PC-3 (cell line): ENCODE results near the gene CXorf65. TPM values are rescaled to one million over a fixed set of nuclear protein-coding genes. Genes with fewer than 3 reads are reported as not detected.

Source experiments
- ATAC-seq: fragments of 200-7000 bp; cut with Tn5 transposase; 2 replicates; pipeline ENCODE4 v1.9.1; 2020; ENCODE audit warnings: mild to moderate bottlenecking, moderate library complexity
- BruUV-seq: library from RNA; stranded (reverse); fragments of 400-500 nt; replicated peaks from 2 replicates; lab custom pipeline; 2021; lab: Mats Ljungman, UMichigan
- CTCF ChIA-PET: fragments of 300-600 bp; sonication (Branson Sonifier 250); formaldehyde crosslinking; loops from one replicate; lab custom pipeline; 2022; ENCODE audit warnings: antibody characterized with exemption; lab: Charles Lee
- POLR2A ChIA-PET: fragments of 300-600 bp; sonication (Branson Sonifier 250); formaldehyde crosslinking; loops from one replicate; lab custom pipeline; 2022; ENCODE audit warnings: antibody characterized with exemption; ENCODE audit not compliant: unreplicated experiment; lab: Charles Lee
- DNase-seq: peaks from one replicate; pipeline ENCODE4 v3.0.0-alpha.2; 2015
- H2AFZ ChIP-seq: fragments of 300-600 bp; sonication (generic); 2 replicates; pipeline ENCODE4 v1.6.0; 2016; ENCODE audit warnings: antibody characterized with exemption, low read length
- H3F3A ChIP-seq: fragments of 300-600 bp; sonication (generic); one replicate; pipeline ENCODE4 v1.6.0; 2017; ENCODE audit warnings: antibody characterized with exemption, low read length, control low read depth, mild to moderate bottlenecking; ENCODE audit not compliant: unreplicated experiment
- H3K27ac ChIP-seq: fragments of 300-600 bp; sonication (generic); 2 replicates; pipeline ENCODE4 v1.5.1; 2016; ENCODE audit warnings: mild to moderate bottlenecking, low read length
- H3K27me3 ChIP-seq: fragments of 300-600 bp; sonication (generic); 2 replicates; pipeline ENCODE4 v1.6.1; 2016; ENCODE audit warnings: low read length, mixed read lengths
- H3K36me3 ChIP-seq: fragments of 300-600 bp; sonication (generic); 2 replicates; pipeline ENCODE4 v1.6.1; 2016; ENCODE audit warnings: low read depth, mixed run types, low read length, mixed read lengths
- H3K4me1 ChIP-seq: fragments of 300-600 bp; sonication (generic); 2 replicates; pipeline ENCODE4 v1.5.1; 2016; ENCODE audit warnings: low read length; ENCODE audit not compliant: insufficient read depth
- H3K4me2 ChIP-seq: fragments of 300-600 bp; sonication (generic); 2 replicates; pipeline ENCODE4 v1.6.0; 2016; ENCODE audit warnings: low read length
- H3K4me3 ChIP-seq: fragments of 300-600 bp; sonication (generic); 2 replicates; pipeline ENCODE4 v1.5.1; 2016; ENCODE audit warnings: mild to moderate bottlenecking, low read length, mixed read lengths
- H3K79me2 ChIP-seq: fragments of 300-600 bp; sonication (generic); 2 replicates; pipeline ENCODE4 v1.6.1; 2017; ENCODE audit warnings: low read length, mixed read lengths
- H3K9ac ChIP-seq: fragments of 300-600 bp; sonication (generic); 2 replicates; pipeline ENCODE4 v1.6.0; 2016; ENCODE audit warnings: mild to moderate bottlenecking, low read length
- H3K9me2 ChIP-seq: fragments of 300-600 bp; sonication (generic); replicated peaks from 2 replicates; pipeline ENCODE4 v1.6.1; 2016; ENCODE audit warnings: mixed run types, low read length, mixed read lengths
- H3K9me3 ChIP-seq: fragments of 300-600 bp; sonication (generic); 2 replicates; pipeline ENCODE4 v1.6.1; 2016; ENCODE audit warnings: low read length, mixed read lengths
- H4K20me1 ChIP-seq: fragments of 300-600 bp; sonication (generic); 2 replicates; pipeline ENCODE4 v1.6.1; 2016; ENCODE audit warnings: low read length, mixed read lengths
- EZH2 ChIP-seq: fragments of 300-600 bp; sonication (generic); IDR thresholded peaks from one replicate; pipeline ENCODE4 v1.6.1; 2017; ENCODE audit warnings: antibody characterized with exemption, mild to moderate bottlenecking, low read length; ENCODE audit not compliant: unreplicated experiment
- EZH2phosphoT487 ChIP-seq: fragments of 300-600 bp; sonication (generic); IDR thresholded peaks from 2 replicates; pipeline ENCODE4 v1.6.1; 2018; ENCODE audit warnings: mild to moderate bottlenecking, antibody characterized with exemption, low read length, borderline replicate concordance
- intact Hi-C: fragments of 100-400 bp; cut with micrococcal nuclease; formaldehyde crosslinking; loops from 2 replicates; pipeline ENCODE4 v1.9.0; 2023
- total RNA-seq: library from RNA; depleted of rRNA; stranded (reverse); fragments of >200 nt; gene quantifications from 2 replicates; pipeline ENCODE4 v1.2.3, GENCODE V29; 2014
- TF ChIP-seq, protein P1 (sequence below): fragments of 300-600 bp; sonication (generic); conservative IDR thresholded peaks from 2 replicates; pipeline ENCODE4 v1.5.1; 2017; ENCODE audit warnings: antibody characterized with exemption, low read depth, mild to moderate bottlenecking, low read length

Gene CXorf65
- total RNA-seq, 1 experiment from 2014 or later: not detected

DNA sequence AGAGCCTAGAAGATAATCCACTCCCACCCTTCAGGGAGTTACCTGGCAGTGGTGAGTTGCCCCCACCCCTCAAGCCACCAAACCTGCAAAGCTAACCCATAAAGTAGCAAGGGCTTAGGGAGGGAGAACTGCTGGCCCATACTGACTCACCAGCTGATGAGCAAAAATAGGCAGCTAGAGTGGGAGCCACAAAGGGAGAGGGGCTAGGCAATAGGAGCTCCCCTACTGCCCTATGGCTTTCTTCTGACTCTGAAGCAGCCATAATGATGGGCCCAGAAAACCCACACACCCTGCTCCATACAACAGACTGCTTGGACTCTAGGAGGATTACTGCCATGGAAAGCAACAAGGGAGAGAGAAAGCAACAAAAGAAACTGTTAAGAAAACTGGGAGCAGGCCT lies 46.4 kb downstream of the CXorf65 start:
- BruUV-seq: no TSS peak
- DNase-seq: no peak

DNA sequence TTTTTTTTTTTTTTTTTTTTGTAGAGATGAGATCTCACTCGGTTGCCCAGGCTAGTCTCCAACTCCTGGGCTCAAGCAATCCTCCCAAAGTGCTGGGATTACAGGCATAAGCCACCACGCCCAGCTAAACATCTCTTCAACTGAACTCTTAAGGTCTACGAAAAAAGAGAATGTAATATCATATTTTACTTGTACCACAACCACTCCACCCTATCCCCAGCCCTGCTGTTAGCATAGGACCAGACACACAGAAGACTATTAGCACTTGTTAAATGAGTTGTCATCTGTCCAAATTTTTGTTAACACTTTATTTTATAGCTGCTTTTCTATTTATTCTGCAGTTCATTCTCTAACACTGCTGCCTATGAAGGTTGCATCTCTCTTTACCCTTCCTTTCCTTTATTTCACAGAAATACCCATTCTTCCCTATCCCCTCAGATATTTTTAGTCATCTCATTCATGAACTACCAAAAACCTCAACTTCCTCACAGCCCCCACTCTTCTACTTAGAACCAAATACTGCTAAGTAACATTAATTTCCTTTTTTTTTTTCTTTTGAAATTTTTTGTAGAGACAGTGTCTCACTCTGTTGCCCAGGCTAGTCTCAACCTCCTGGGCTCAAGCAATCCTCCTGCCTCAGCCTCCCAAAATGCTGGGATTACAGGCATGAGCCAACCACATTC lies 48.6 kb downstream of the CXorf65 start:
- CTCF ChIA-PET: no interaction called here
- no peak for DNase-seq
- no peaks in the 10 kb centered on the region for H3F3A ChIP-seq
- POLR2A ChIA-PET: no interaction called here
- no peak overlapping the region for H3K9ac ChIP-seq
- H3K27ac ChIP-seq: no peak overlapping the region
- no peaks in the 10 kb centered on the region for H3K9me2 ChIP-seq
- H3K36me3 ChIP-seq: no peaks in the 10 kb centered on the region; the same call in 1 of the 2 replicates
- H3K4me1 ChIP-seq: 0 out of 2 replicates have a peak, but pooled peaks cover 11% of the 10 kb centered on the region
- H2AFZ ChIP-seq: no peak overlapping the region
- no peak for ATAC-seq
- no TSS peak for BruUV-seq
- H3K79me2 ChIP-seq: no peaks in the 10 kb centered on the region
- TF ChIP-seq EZH2phosphoT487 (no peak), EZH2 (no peak)
- TF ChIP-seq, protein P1, sequence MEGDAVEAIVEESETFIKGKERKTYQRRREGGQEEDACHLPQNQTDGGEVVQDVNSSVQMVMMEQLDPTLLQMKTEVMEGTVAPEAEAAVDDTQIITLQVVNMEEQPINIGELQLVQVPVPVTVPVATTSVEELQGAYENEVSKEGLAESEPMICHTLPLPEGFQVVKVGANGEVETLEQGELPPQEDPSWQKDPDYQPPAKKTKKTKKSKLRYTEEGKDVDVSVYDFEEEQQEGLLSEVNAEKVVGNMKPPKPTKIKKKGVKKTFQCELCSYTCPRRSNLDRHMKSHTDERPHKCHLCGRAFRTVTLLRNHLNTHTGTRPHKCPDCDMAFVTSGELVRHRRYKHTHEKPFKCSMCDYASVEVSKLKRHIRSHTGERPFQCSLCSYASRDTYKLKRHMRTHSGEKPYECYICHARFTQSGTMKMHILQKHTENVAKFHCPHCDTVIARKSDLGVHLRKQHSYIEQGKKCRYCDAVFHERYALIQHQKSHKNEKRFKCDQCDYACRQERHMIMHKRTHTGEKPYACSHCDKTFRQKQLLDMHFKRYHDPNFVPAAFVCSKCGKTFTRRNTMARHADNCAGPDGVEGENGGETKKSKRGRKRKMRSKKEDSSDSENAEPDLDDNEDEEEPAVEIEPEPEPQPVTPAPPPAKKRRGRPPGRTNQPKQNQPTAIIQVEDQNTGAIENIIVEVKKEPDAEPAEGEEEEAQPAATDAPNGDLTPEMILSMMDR: no peak
- H3K4me3 ChIP-seq: no peak overlapping the region
- H3K9me3 ChIP-seq: no peaks in the 10 kb centered on the region
- H3K27me3 ChIP-seq: no peaks in the 10 kb centered on the region
- H3K4me2 ChIP-seq: no peak overlapping the region
- intact Hi-C loops: no loop called here
- no peaks in the 10 kb centered on the region for H4K20me1 ChIP-seq

More for the DNA sequence above, 46.4 kb downstream of the CXorf65 start:
- Histone ChIP-seq H3K4me2 (no peak overlapping the region), H3K27ac (no peak overlapping the region), H3K4me3 (no peak overlapping the region), H3K27me3 (no peaks in the 10 kb centered on the region), H3K9me2 (no peaks in the 10 kb centered on the region), H3K9me3 (no peaks in the 10 kb centered on the region), H3K9ac (no peak overlapping the region), H3K4me1 (0 out of 2 replicates have a peak, but pooled peaks cover 11% of the 10 kb centered on the region), H3F3A (no peaks in the 10 kb centered on the region), H3K79me2 (peaks cover 12% of the 10 kb centered on the region), H3K36me3 (no peaks in the 10 kb centered on the region; the same call in 1 of the 2 replicates), H2AFZ (no peak overlapping the region), H4K20me1 (no peaks in the 10 kb centered on the region)
- CTCF ChIA-PET: no interaction called here
- no peak for ATAC-seq
- intact Hi-C loops: no loop called here
- TF ChIP-seq, protein P1: no peak
- POLR2A ChIA-PET: no interaction called here

DNA sequence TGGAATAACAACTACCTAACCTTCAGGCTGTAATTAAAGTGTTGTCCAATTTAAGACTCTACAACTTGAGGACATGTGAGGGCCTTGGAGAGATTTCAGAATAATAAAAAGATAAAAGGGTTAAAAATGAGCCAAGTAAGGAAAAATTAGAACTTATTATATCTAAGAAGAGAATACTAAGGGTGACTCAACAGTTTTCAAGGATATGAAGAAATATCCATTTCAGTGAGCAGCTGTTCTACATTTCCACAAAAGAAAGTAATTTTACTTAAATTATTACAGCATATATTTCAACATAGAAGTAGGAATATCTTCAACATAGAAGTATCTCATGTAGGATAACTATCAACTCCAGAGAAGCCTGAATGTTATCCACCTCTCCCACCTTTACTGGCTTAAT lies 49.7 kb downstream of the CXorf65 start:
- DNase-seq: no peak
- Histone ChIP-seq H3K79me2 (no peaks in the 10 kb centered on the region), H4K20me1 (no peaks in the 10 kb centered on the region), H3F3A (no peaks in the 10 kb centered on the region), H3K27me3 (no peaks in the 10 kb centered on the region), H3K36me3 (no peaks in the 10 kb centered on the region; the same call in 1 of the 2 replicates), H3K27ac (no peak overlapping the region), H3K4me3 (no peak overlapping the region), H3K4me1 (0 out of 2 replicates have a peak, but pooled peaks cover 11% of the 10 kb centered on the region), H3K9me2 (no peaks in the 10 kb centered on the region), H3K9me3 (no peaks in the 10 kb centered on the region), H3K4me2 (no peak overlapping the region), H2AFZ (no peak overlapping the region), H3K9ac (no peak overlapping the region)
- no TSS peak for BruUV-seq
- no peak for TF ChIP-seq EZH2
- TF ChIP-seq, protein P1: no peak
- no peak for TF ChIP-seq EZH2phosphoT487
- ChIA-PET CTCF (no interaction called here), POLR2A (no interaction called here)
- no peak for ATAC-seq
- intact Hi-C loops: no loop called here
